Keratinocyte (primary cell): Measurements from ENCODE around the gene HK1. TPM values are rescaled to one million over a fixed set of nuclear protein-coding genes. Genes with fewer than 3 reads are reported as not detected.

ENCODE experiments used
- DNase-seq: peaks from one replicate; pipeline ENCODE4 v3.0.0-alpha.2; 2011; ENCODE audit warnings: low read depth, missing footprints, low spot score
- FAIRE-seq: peaks from 2 replicates; lab custom pipeline; 2011; peaks lifted over from hg19 to GRCh38; lab: Jason Lieb, UNC
- H2AFZ ChIP-seq: 2 replicates; pipeline ENCODE4 v1.6.0; 2012; ENCODE audit warnings: low read length, control low read depth, inconsistent platforms; ENCODE audit not compliant: control insufficient read depth
- H3K27ac ChIP-seq: 2 replicates; pipeline ENCODE4 v1.5.1; 2011; ENCODE audit warnings: low read length; ENCODE audit not compliant: control insufficient read depth, insufficient read depth
- H3K27me3 ChIP-seq: 3 replicates; pipeline ENCODE4 v1.6.0; 2011; ENCODE audit warnings: low read length; ENCODE audit not compliant: control insufficient read depth, insufficient read depth; ENCODE audit errors: extremely low read depth
- H3K36me3 ChIP-seq, 2 experiments: 2 replicates in 1 of 2; 3 replicates in 1 of 2; pipeline ENCODE4 v1.5.1; 2011; ENCODE audit warnings: low read length in 2 of 2, mild to moderate bottlenecking in 1 of 2; ENCODE audit not compliant: control insufficient read depth in 2 of 2, insufficient read depth in 2 of 2; ENCODE audit errors: extremely low read depth in 1 of 2
- H3K4me1 ChIP-seq: 3 replicates; pipeline ENCODE4 v1.5.1; 2011; ENCODE audit warnings: low read length; ENCODE audit not compliant: control insufficient read depth, insufficient read depth; ENCODE audit errors: extremely low read depth
- H3K4me2 ChIP-seq: 3 replicates; pipeline ENCODE4 v1.6.0; 2011; ENCODE audit warnings: low read depth, low read length; ENCODE audit not compliant: control insufficient read depth, insufficient read depth; ENCODE audit errors: extremely low read depth
- H3K4me3 ChIP-seq, 3 experiments: fragments of 200-600 bp in 1 of 3; sonication (generic) in 1 of 3; 2 replicates in 2 of 3; 3 replicates in 1 of 3; pipeline ENCODE4 v1.5.1; 2011 to 2016; ENCODE audit warnings: low read length in 3 of 3, mild to moderate bottlenecking in 3 of 3, control low read depth in 2 of 3, inconsistent platforms in 1 of 3, low read depth in 1 of 3, mixed read lengths in 1 of 3, mixed run types in 1 of 3, moderate library complexity in 1 of 3; ENCODE audit not compliant: control insufficient read depth in 2 of 3, insufficient read depth in 2 of 3; ENCODE audit errors: extremely low read depth in 1 of 3
- H3K79me2 ChIP-seq: 2 replicates; pipeline ENCODE4 v1.6.0; 2012; ENCODE audit warnings: low read length; ENCODE audit not compliant: control insufficient read depth, insufficient read depth
- H3K9ac ChIP-seq: 3 replicates; pipeline ENCODE4 v1.6.0; 2011; ENCODE audit warnings: low read length; ENCODE audit not compliant: control insufficient read depth, insufficient read depth; ENCODE audit errors: extremely low read depth
- H3K9me1 ChIP-seq: 3 replicates; pipeline ENCODE4 v1.6.0; 2011; ENCODE audit warnings: low read length; ENCODE audit not compliant: control insufficient read depth, insufficient read depth; ENCODE audit errors: extremely low read depth
- H3K9me3 ChIP-seq: 2 replicates; pipeline ENCODE4 v1.5.1; 2012; ENCODE audit warnings: low read depth, low read length; ENCODE audit not compliant: control insufficient read depth
- H4K20me1 ChIP-seq: 3 replicates; pipeline ENCODE4 v1.6.0; 2011; ENCODE audit warnings: low read length; ENCODE audit not compliant: control insufficient read depth, insufficient read depth; ENCODE audit errors: extremely low read depth
- EZH2 ChIP-seq: IDR thresholded peaks from one replicate; pipeline ENCODE4 v1.6.1; 2012; ENCODE audit warnings: inconsistent platforms, mild to moderate bottlenecking, low read length, moderate library complexity
- dilution Hi-C: fragments of 300-500 bp; cut with MboI; formaldehyde crosslinking; loops from one replicate; pipeline ENCODE4 v1.7.0; 2020; ENCODE audit warnings: low sequenced_read_pairs; ENCODE audit not compliant: extremely low pct_ligation_motif_present
- polyA plus RNA-seq, 5 experiments: library from polyadenylated mRNA; depleted of rRNA in 3 of 5; stranded (reverse) in 3 of 5; stranded (forward) in 1 of 5; unstranded in 1 of 5; fragments of >200 nt; gene quantifications; 1 replicate in 1 of 5; 2 replicates in 3 of 5; 3 replicates in 1 of 5; pipeline versions ENCODE4 v1.2.1 to v1.2.3, GENCODE V29; 2011 to 2012; ENCODE audit warnings: missing spikeins in 2 of 5, low read depth in 1 of 5, low replicate concordance in 1 of 5
- TF ChIP-seq, protein P1 (sequence below), 3 experiments: IDR thresholded peaks in 1 of 3; conservative IDR thresholded peaks in 1 of 3; optimal IDR thresholded peaks in 1 of 3; 2 replicates in 2 of 3; 3 replicates in 1 of 3; pipeline versions ENCODE3 to v1.5.1; 2011; ENCODE audit warnings: low read length in 3 of 3, mild to moderate bottlenecking in 3 of 3, moderate library complexity in 2 of 3, control low read depth in 1 of 3, inconsistent platforms in 1 of 3; ENCODE audit not compliant: insufficient read depth in 2 of 3; ENCODE audit errors: extremely low read depth in 1 of 3

HK1 gene
- polyA plus RNA-seq, 1 donor (not counting 4 experiments of a cell fraction or from before 2014, with no cell fraction given), result 106 TPM

- Histone ChIP-seq H3K4me2 (no peak overlapping the region), H3K27ac (no peak overlapping the region)
Observed at GRCh38 chr10:69445041-69445440, 166.7 kb downstream of the HK1 start.

DNA sequence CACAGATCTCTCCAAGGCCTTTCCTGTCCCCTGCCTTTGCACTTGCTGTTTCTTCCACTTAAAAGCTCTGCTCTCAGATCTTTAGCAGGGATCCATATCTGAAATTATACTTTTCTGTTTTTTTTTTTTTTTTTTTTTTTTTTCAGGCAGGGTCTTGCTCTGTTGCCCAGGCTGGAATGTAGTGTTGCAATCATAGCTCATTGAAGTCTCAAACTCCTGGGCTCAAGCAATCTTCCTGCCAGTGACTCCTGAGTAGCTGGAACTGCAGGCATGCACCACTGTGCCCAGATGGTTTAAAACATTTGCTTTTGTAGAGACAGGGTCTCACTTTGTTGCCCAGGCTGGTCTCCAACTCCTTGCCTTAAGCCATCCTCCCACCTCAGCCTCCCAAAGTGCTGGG lies 167.9 kb downstream of the HK1 start:
- peak overlapping the region; percentile 61 for H3K4me2 ChIP-seq
- FAIRE-seq, result no peak

More at GRCh38 chr10:69445041-69445440, 166.7 kb downstream of the HK1 start:
- Histone ChIP-seq H2AFZ (no peak overlapping the region), H3K9ac (no peak overlapping the region), H3K79me2 (no peaks in the 10 kb centered on the region), H3K4me1 (peaks cover 35% of the 10 kb centered on the region), H3K9me1 (no peaks in the 10 kb centered on the region), H4K20me1 (no peaks in the 10 kb centered on the region), H3K9me3 (no peaks in the 10 kb centered on the region), H3K36me3 (no peaks in the 10 kb centered on the region), H3K27me3 (no peaks in the 10 kb centered on the region), H3K4me3 (no peak overlapping the region)
- TF ChIP-seq, protein P1, sequence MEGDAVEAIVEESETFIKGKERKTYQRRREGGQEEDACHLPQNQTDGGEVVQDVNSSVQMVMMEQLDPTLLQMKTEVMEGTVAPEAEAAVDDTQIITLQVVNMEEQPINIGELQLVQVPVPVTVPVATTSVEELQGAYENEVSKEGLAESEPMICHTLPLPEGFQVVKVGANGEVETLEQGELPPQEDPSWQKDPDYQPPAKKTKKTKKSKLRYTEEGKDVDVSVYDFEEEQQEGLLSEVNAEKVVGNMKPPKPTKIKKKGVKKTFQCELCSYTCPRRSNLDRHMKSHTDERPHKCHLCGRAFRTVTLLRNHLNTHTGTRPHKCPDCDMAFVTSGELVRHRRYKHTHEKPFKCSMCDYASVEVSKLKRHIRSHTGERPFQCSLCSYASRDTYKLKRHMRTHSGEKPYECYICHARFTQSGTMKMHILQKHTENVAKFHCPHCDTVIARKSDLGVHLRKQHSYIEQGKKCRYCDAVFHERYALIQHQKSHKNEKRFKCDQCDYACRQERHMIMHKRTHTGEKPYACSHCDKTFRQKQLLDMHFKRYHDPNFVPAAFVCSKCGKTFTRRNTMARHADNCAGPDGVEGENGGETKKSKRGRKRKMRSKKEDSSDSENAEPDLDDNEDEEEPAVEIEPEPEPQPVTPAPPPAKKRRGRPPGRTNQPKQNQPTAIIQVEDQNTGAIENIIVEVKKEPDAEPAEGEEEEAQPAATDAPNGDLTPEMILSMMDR (optimal IDR thresholded peaks at IDR 0.05 in 1 of 3, IDR thresholded peaks at IDR 0.05 in 1 of 3, conservative IDR thresholded peaks at IDR 0.05 in 1 of 3; ENCODE audit: extremely low read depth in 1 of 3, insufficient read depth in 2 of 3, low read length in 3 of 3), result no peak
- no peak for TF ChIP-seq EZH2
- no peak for DNase-seq
- no peak for FAIRE-seq
- dilution Hi-C loops, result no loop called here

More for the DNA sequence above, 167.9 kb downstream of the HK1 start:
- dilution Hi-C loops, result no loop called here
- Histone ChIP-seq H3K9me3 (no peaks in the 10 kb centered on the region), H3K36me3 (no peaks in the 10 kb centered on the region), H4K20me1 (no peaks in the 10 kb centered on the region), H3K27me3 (no peaks in the 10 kb centered on the region), H3K9ac (peak overlapping the region; percentile 49), H3K79me2 (no peaks in the 10 kb centered on the region), H3K9me1 (no peaks in the 10 kb centered on the region), H2AFZ (no peak overlapping the region), H3K4me1 (peaks cover 31% of the 10 kb centered on the region), H3K4me3 (peak overlapping the region in 1 of 3 experiments; percentile 13), H3K27ac (peak overlapping the region; percentile 71)
- DNase-seq, result no peak
- TF ChIP-seq, protein P1 (optimal IDR thresholded peaks at IDR 0.05 in 1 of 3, IDR thresholded peaks at IDR 0.05 in 1 of 3, conservative IDR thresholded peaks at IDR 0.05 in 1 of 3; ENCODE audit: extremely low read depth in 1 of 3, insufficient read depth in 2 of 3, low read length in 3 of 3), result no peak
- TF ChIP-seq EZH2, result no peak
